HepG2 (cell line): ENCODE results near the gene IQSEC1. TPM values are rescaled to one million over a fixed set of nuclear protein-coding genes. Genes with fewer than 3 reads are reported as not detected.
A peak's percentile ranks its signal among the peaks of the same experiment; 100 is the strongest.

Experiments
- CREM ChIP-seq, 2 experiments: sonication (generic) in 1 of 2; formaldehyde crosslinking in 1 of 2; IDR thresholded peaks; 2 replicates each; pipeline versions ENCODE4 v1.4.0 to v1.6.1; 2016 to 2020; ENCODE audit warnings: antibody characterized with exemption in 1 of 2, mild to moderate bottlenecking in 1 of 2, missing genetic modification reagents in 1 of 2
- HNRNPL ChIP-seq: fragments of 200-400 bp; formaldehyde crosslinking; IDR thresholded peaks from 2 replicates; pipeline ENCODE4 v1.6.1; 2017; ENCODE audit warnings: mild to moderate bottlenecking, low read depth, low read length
- KDM5A ChIP-seq: fragments of 200-600 bp; sonication (generic); IDR thresholded peaks from 2 replicates; pipeline ENCODE4 v1.7.0; 2018; ENCODE audit warnings: antibody characterized with exemption, mild to moderate bottlenecking, low read length, borderline replicate concordance
- KLF6 ChIP-seq: IDR thresholded peaks from 2 replicates; pipeline ENCODE4 v1.8.0; 2016; ENCODE audit warnings: missing biosample characterization, missing genetic modification reagents
- NFIC ChIP-seq: IDR thresholded peaks from 2 replicates; pipeline ENCODE4 v1.6.1; 2012; ENCODE audit warnings: mild to moderate bottlenecking, low read length, inconsistent platforms
- ONECUT2 ChIP-seq: sonication (generic); formaldehyde crosslinking; IDR thresholded peaks from 2 replicates; pipeline ENCODE4 v1.4.0; 2020; ENCODE audit warnings: missing genetic modification reagents
- RARG ChIP-seq: sonication (generic); formaldehyde crosslinking; IDR thresholded peaks from 2 replicates; pipeline ENCODE4 v1.4.0; 2020; ENCODE audit warnings: low read depth, mild to moderate bottlenecking, missing genetic modification reagents
- STAT5B ChIP-seq: sonication (generic); formaldehyde crosslinking; IDR thresholded peaks from 2 replicates; pipeline ENCODE4 v1.4.0; 2020; ENCODE audit warnings: missing genetic modification reagents
- TEAD2 ChIP-seq: sonication (generic); formaldehyde crosslinking; IDR thresholded peaks from 2 replicates; pipeline ENCODE4 v1.9.0; 2021; ENCODE audit warnings: missing genetic modification reagents
- THAP9 ChIP-seq: sonication (generic); formaldehyde crosslinking; IDR thresholded peaks from 2 replicates; pipeline ENCODE4; 2020; ENCODE audit warnings: missing genetic modification reagents, mild to moderate bottlenecking, borderline replicate concordance
- ZBTB39 ChIP-seq: sonication (generic); formaldehyde crosslinking; IDR thresholded peaks from 2 replicates; pipeline ENCODE4 v1.5.0; 2020; ENCODE audit warnings: missing genetic modification reagents
- ZFP90 ChIP-seq: sonication (generic); formaldehyde crosslinking; IDR thresholded peaks from 2 replicates; pipeline ENCODE4 v1.8.0; 2022; ENCODE audit warnings: missing genetic modification reagents, mild to moderate bottlenecking, inconsistent platforms, borderline replicate concordance
- ZNF296 ChIP-seq: sonication (generic); formaldehyde crosslinking; conservative IDR thresholded peaks from 2 replicates; pipeline ENCODE4 v1.5.0; 2020; ENCODE audit warnings: mild to moderate bottlenecking, missing genetic modification reagents
- ZNF446 ChIP-seq: sonication (generic); formaldehyde crosslinking; IDR thresholded peaks from 2 replicates; pipeline ENCODE4 v1.5.0; 2020; ENCODE audit warnings: mild to moderate bottlenecking, missing genetic modification reagents
- polyA plus RNA-seq, 8 experiments: library from polyadenylated mRNA; depleted of rRNA in 3 of 8; stranded (reverse) in 7 of 8; unstranded in 1 of 8; fragments of >200 nt; fragmentation: Illumina TruSeq in 4 of 8; extraction: Trizol in 4 of 8; gene quantifications; 2 replicates each; pipeline versions ENCODE4 v1.2.1 to v1.2.3, GENCODE V29; 2011 to 2016; ENCODE audit warnings: low read depth in 4 of 8, missing spikeins in 1 of 8, mixed read lengths in 1 of 8; ENCODE audit not compliant: insufficient read depth in 1 of 8
- total RNA-seq, 5 experiments: library from RNA; depleted of rRNA; stranded (reverse); fragments of >200 nt; fragmentation: Illumina TruSeq; extraction: Trizol; gene quantifications; 2 replicates each; pipeline ENCODE4 v1.2.3, GENCODE V29; 2016; ENCODE audit warnings: low read depth in 1 of 5
- TF ChIP-seq, protein P1 (sequence below): sonication (generic); formaldehyde crosslinking; IDR thresholded peaks from 2 replicates; pipeline ENCODE4 v1.5.1; 2020; ENCODE audit warnings: missing genetic modification reagents, mild to moderate bottlenecking, borderline replicate concordance
- TF ChIP-seq, protein P2 (sequence below): sonication (generic); formaldehyde crosslinking; IDR thresholded peaks from 2 replicates; pipeline ENCODE4 v1.5.0; 2020; ENCODE audit warnings: mild to moderate bottlenecking, missing genetic modification reagents, borderline replicate concordance

The IQSEC1 gene
- total and polyA plus RNA-seq, 2 of the 13 experiments (the other 11 are each of a cell fraction or from before 2014, with no cell fraction given) = 17.4 to 20.2 TPM

GRCh38 chr3:12965999-12966846, 107.0 kb downstream of the IQSEC1 start (continued):
- TF ChIP-seq THAP9 = peak; percentile 20; the same call in 1 of the 2 replicates
- TF ChIP-seq TEAD2 = no peak
- no peak for TF ChIP-seq RARG (CRISPR knock-in tag)
- peak; percentile 19; the same call in 1 of the 2 replicates for TF ChIP-seq KDM5A
- TF ChIP-seq ZNF296 (CRISPR knock-in tag) = 0 out of 2 replicates have a peak, but pooled peaks have one; percentile 66
- no peak for TF ChIP-seq ZBTB39 (CRISPR knock-in tag)
- TF ChIP-seq CREM (IDR thresholded peaks at IDR 0.05) = 0 out of 2 replicates have a peak, but pooled peaks have one; percentile 16
- no peak for TF ChIP-seq CREM (CRISPR knock-in tag; IDR thresholded peaks at IDR 0.05)
- TF ChIP-seq ZNF446 (CRISPR knock-in tag) = no peak
- TF ChIP-seq, protein P1, sequence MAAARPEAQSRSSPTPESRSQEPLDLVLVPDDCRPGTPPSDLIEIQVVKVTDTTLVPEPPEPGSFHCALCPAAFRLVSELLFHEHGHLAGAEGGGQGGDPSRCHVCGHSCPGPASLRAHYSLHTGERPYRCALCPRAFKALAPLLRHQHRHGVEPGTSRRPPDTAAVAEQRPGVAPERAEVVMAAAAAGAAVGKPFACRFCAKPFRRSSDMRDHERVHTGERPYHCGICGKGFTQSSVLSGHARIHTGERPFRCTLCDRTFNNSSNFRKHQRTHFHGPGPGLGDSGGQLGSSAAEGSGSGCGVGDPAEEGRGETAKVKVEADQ (CRISPR knock-in tag) = 0 out of 2 replicates have a peak, but pooled peaks have one; percentile 4
- TF ChIP-seq NFIC = no peak
- no peak for TF ChIP-seq ZFP90 (CRISPR knock-in tag)
- TF ChIP-seq HNRNPL = 0 out of 2 replicates have a peak, but pooled peaks have one; percentile 28
- TF ChIP-seq, protein P2, sequence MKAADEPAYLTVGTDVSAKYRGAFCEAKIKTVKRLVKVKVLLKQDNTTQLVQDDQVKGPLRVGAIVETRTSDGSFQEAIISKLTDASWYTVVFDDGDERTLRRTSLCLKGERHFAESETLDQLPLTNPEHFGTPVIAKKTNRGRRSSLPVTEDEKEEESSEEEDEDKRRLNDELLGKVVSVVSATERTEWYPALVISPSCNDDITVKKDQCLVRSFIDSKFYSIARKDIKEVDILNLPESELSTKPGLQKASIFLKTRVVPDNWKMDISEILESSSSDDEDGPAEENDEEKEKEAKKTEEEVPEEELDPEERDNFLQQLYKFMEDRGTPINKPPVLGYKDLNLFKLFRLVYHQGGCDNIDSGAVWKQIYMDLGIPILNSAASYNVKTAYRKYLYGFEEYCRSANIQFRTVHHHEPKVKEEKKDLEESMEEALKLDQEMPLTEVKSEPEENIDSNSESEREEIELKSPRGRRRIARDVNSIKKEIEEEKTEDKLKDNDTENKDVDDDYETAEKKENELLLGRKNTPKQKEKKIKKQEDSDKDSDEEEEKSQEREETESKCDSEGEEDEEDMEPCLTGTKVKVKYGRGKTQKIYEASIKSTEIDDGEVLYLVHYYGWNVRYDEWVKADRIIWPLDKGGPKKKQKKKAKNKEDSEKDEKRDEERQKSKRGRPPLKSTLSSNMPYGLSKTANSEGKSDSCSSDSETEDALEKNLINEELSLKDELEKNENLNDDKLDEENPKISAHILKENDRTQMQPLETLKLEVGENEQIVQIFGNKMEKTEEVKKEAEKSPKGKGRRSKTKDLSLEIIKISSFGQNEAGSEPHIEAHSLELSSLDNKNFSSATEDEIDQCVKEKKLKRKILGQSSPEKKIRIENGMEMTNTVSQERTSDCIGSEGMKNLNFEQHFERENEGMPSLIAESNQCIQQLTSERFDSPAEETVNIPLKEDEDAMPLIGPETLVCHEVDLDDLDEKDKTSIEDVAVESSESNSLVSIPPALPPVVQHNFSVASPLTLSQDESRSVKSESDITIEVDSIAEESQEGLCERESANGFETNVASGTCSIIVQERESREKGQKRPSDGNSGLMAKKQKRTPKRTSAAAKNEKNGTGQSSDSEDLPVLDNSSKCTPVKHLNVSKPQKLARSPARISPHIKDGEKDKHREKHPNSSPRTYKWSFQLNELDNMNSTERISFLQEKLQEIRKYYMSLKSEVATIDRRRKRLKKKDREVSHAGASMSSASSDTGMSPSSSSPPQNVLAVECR (CRISPR knock-in tag) = 0 out of 2 replicates have a peak, but pooled peaks have one; percentile 6
- TF ChIP-seq ONECUT2 (CRISPR knock-in tag) = peak; percentile 89
- TF ChIP-seq STAT5B (CRISPR knock-in tag) = no peak
- TF ChIP-seq KLF6 (CRISPR knock-in tag) = 0 out of 2 replicates have a peak, but pooled peaks have one; percentile 18
